ENCODE measurements around the gene TTC27. TPM values are rescaled to one million over a fixed set of nuclear protein-coding genes. Genes with fewer than 3 reads are reported as not detected.

TTC27 gene
- total RNA-seq, 2 donors from 2014 or later = 16.4 to 20.3 TPM

GRCh38 chr2:32772638-32773447 is 145.0 kb downstream of the TTC27 start:
- no peaks in the 10 kb centered on the region for H3K9me3 Mint-ChIP-seq
- TF ChIP-seq CTCF (conservative IDR thresholded peaks at IDR 0.05) = peak; percentile 91
- peaks cover 8% of the 10 kb centered on the region for H3K4me1 Mint-ChIP-seq
- H3K27me3 Mint-ChIP-seq (ENCODE audit: insufficient read depth) = no peaks in the 10 kb centered on the region
- Histone ChIP-seq H3K27me3 (ENCODE audit: control insufficient read depth, insufficient read depth, low read length, poor library complexity, severe bottlenecking) (no peaks in the 10 kb centered on the region), H3K4me1 (ENCODE audit: control insufficient read depth, insufficient read depth, low read length) (peaks cover 6% of the 10 kb centered on the region), H3K4me3 (ENCODE audit: low read length) (no peak overlapping the region), H3K9ac (ENCODE audit: extremely low read depth, low read length, poor library complexity, severe bottlenecking) (no peak overlapping the region), H3K27ac (ENCODE audit: low read depth, low read length) (no peak overlapping the region), H3K36me3 (ENCODE audit: control insufficient read depth, insufficient read depth, low read length) (peaks cover 8% of the 10 kb centered on the region), H3K9me3 (ENCODE audit: control insufficient read depth, low read length) (no peaks in the 10 kb centered on the region)
- H3K27ac Mint-ChIP-seq = no peak overlapping the region
- peaks cover 3% of the 10 kb centered on the region for H3K36me3 Mint-ChIP-seq (ENCODE audit: low read depth)
- DNase-seq = peak; percentile 61
- H3K4me3 Mint-ChIP-seq = no peak overlapping the region
- WGBS, 2 experiments (ENCODE audit: insufficient coverage in 1 of 2, insufficient read length in 1 of 2) = 26 to 51% methylated on average over 4 to 6 of the region's 6 CpGs

- peaks cover 8% of the 10 kb centered on the region for H3K4me1 Mint-ChIP-seq
- H3K9ac ChIP-seq (ENCODE audit: extremely low read depth, low read length, poor library complexity, severe bottlenecking) = no peak overlapping the region
- no peaks in the 10 kb centered on the region for H3K9me3 Mint-ChIP-seq
- H3K4me1 ChIP-seq (ENCODE audit: control insufficient read depth, insufficient read depth, low read length) = peaks cover 6% of the 10 kb centered on the region
- no peak for TF ChIP-seq CTCF (conservative IDR thresholded peaks at IDR 0.05)
- no peak overlapping the region for H3K27ac Mint-ChIP-seq
- no peaks in the 10 kb centered on the region for H3K27me3 Mint-ChIP-seq (ENCODE audit: insufficient read depth)
- no peak overlapping the region for H3K4me3 ChIP-seq (ENCODE audit: low read length)
- H3K36me3 ChIP-seq (ENCODE audit: control insufficient read depth, insufficient read depth, low read length) = peaks cover 8% of the 10 kb centered on the region
- no peak for DNase-seq
- peaks cover 2% of the 10 kb centered on the region for H3K9me3 ChIP-seq (ENCODE audit: control insufficient read depth, low read length)
- H3K27ac ChIP-seq (ENCODE audit: low read depth, low read length) = no peak overlapping the region
- 77 to 100% methylated on average over 1 to 5 of the region's 5 CpGs for WGBS, 2 experiments (ENCODE audit: insufficient coverage in 1 of 2, insufficient read length in 1 of 2)
- no peaks in the 10 kb centered on the region for H3K27me3 ChIP-seq (ENCODE audit: control insufficient read depth, insufficient read depth, low read length, poor library complexity, severe bottlenecking)
- peaks cover 5% of the 10 kb centered on the region for H3K36me3 Mint-ChIP-seq (ENCODE audit: low read depth)
- no peak overlapping the region for H3K4me3 Mint-ChIP-seq
Measured at GRCh38 chr2:32773448-32773808, 145.6 kb downstream of the TTC27 start.

DNA sequence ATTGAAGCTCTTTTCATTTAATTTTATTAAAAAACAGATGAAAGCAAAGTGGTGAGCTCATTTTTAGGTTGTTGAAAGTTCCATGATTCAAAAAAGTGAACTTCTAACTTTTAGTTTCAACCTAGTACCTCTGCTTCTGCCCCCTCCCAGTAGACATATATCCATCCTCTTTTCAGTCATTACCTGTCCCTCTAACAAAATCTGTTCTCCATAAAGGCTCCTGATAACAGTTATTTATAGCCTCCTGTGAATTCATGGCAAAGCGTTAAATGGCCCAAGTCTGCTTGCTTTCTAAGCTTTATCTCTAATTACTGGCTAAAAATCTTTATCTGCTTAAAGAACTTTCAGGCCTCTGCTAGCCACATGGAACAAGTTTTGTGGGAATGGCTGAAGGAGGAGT is 148.1 kb downstream of the TTC27 start:
- no peak for DNase-seq
- H3K4me3 Mint-ChIP-seq = no peak overlapping the region
- WGBS, 2 experiments (ENCODE audit: insufficient coverage in 1 of 2, insufficient read length in 1 of 2) = 93% methylated on average over 1 of the region's 1 CpG; no CpG with 5 or more reads in 1 of the 2 experiments
- no peak overlapping the region for H3K27ac Mint-ChIP-seq
- peaks cover 20% of the 10 kb centered on the region for H3K9me3 ChIP-seq (ENCODE audit: control insufficient read depth, low read length)
- TF ChIP-seq CTCF (conservative IDR thresholded peaks at IDR 0.05) = no peak
- no peaks in the 10 kb centered on the region for H3K27me3 Mint-ChIP-seq (ENCODE audit: insufficient read depth)
- H3K36me3 Mint-ChIP-seq (ENCODE audit: low read depth) = peaks cover 17% of the 10 kb centered on the region
- peaks cover 6% of the 10 kb centered on the region for H3K4me1 ChIP-seq (ENCODE audit: control insufficient read depth, insufficient read depth, low read length)
- peaks cover 8% of the 10 kb centered on the region for H3K4me1 Mint-ChIP-seq
- H3K4me3 ChIP-seq (ENCODE audit: low read length) = no peak overlapping the region
- peaks cover 11% of the 10 kb centered on the region for H3K9me3 Mint-ChIP-seq
- no peak overlapping the region for H3K9ac ChIP-seq (ENCODE audit: extremely low read depth, low read length, poor library complexity, severe bottlenecking)
- H3K27me3 ChIP-seq (ENCODE audit: control insufficient read depth, insufficient read depth, low read length, poor library complexity, severe bottlenecking) = no peaks in the 10 kb centered on the region
- peaks cover 8% of the 10 kb centered on the region for H3K36me3 ChIP-seq (ENCODE audit: control insufficient read depth, insufficient read depth, low read length)
- H3K27ac ChIP-seq (ENCODE audit: low read depth, low read length) = no peak overlapping the region

Data from endodermal cell (in vitro differentiated cells).